ENCODE data around the gene GPR31.

Gene GPR31

DNA sequence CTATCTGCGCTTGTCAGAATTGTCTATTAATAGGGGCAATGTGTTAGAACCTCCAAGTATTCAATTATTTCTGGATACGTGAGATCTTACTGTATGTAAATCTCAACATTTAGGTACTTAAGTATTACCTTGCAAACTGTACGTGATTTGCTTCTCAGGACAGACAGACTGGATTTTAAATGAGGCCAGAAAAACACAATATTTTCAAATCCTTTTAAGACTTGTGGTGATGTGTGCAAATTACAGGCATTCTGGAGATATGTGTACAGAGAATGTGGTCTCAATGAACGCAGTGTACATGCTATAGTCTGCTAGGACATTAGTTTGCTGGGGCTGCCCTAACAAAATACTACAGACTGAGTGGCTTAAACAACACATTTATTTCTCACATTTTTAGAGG, 18.0 kb downstream of the GPR31 start:
- no peak for DNase-seq (ENCODE audit: low spot score)

DNA sequence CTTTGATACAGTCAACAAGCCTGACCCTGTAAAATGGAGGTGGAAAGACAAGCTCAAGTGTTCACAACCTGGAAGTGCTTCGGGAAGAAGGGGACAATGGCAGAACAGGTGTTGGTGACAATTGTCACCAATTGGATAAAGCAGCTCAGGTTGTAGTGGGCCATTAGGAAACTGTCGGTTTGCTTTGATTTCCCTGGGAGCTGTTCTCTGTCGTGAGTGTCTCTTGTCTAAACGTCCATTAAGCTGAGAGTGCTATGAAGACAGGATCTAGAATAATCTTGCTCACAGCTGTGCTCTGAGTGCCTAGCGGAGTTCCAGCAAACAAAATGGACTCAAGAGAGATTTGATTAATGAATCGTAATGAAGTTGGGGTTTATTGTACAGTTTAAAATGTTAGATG, 19.9 kb downstream of the GPR31 start:
- no peak for DNase-seq (ENCODE audit: low spot score)

DNA sequence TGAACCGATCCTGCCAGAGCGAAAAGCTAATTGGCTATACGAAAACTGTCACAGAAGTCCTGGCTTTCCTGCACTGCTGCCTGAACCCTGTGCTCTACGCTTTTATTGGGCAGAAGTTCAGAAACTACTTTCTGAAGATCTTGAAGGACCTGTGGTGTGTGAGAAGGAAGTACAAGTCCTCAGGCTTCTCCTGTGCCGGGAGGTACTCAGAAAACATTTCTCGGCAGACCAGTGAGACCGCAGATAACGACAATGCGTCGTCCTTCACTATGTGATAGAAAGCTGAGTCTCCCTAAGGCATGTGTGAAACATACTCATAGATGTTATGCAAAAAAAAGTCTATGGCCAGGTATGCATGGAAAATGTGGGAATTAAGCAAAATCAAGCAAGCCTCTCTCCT, 20.7 kb downstream of the GPR31 start:
- no peak for DNase-seq (ENCODE audit: low spot score)

DNA sequence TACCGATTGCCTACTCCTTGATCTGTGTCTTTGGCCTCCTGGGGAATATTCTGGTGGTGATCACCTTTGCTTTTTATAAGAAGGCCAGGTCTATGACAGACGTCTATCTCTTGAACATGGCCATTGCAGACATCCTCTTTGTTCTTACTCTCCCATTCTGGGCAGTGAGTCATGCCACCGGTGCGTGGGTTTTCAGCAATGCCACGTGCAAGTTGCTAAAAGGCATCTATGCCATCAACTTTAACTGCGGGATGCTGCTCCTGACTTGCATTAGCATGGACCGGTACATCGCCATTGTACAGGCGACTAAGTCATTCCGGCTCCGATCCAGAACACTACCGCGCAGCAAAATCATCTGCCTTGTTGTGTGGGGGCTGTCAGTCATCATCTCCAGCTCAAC, 21.4 kb downstream of the GPR31 start:
- no peak for DNase-seq (ENCODE audit: low spot score)

DNA sequence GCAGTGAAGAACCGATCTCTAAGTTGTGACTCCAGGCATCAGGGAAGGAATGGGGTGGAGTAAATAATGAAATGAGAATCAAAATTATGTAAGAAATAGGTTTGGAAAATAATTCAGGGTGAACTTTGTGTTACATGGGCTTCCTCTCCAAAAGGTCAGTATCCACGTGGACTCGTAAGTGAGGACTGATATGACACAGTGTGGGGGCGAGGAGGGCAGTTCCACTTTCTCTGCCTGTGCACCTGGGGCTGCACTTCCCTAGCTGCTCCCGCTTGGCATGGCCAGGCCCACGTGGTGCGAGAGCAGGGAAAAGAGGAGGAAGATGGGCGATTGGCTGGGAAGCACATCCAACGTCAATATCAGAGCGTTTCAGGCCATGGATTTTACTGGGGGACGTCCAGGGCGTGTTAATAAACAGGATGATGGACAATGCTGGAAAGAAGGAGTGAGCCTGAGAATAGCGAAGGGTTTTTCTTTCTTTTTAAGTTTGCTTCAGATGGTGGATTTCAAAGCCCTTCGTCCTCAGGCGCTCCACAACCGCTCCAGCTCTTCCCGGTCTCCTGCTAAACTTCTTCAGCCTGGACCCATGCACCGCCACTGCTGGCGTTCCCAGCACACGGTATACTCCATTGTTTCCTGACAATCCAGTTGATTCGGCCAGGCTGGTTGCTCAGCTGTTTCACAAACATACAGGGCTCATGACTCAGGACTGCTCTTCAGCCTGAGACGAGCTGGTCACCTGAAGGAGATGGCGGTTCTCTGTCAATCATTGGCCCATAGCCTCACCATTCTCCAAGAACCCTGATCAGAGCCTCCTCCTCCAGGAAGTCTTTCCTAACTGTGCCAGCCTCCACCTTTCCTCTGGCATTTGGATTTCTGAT, 23.1 kb downstream of the GPR31 start:
- DNase-seq (ENCODE audit: low spot score) = no peak

DNA sequence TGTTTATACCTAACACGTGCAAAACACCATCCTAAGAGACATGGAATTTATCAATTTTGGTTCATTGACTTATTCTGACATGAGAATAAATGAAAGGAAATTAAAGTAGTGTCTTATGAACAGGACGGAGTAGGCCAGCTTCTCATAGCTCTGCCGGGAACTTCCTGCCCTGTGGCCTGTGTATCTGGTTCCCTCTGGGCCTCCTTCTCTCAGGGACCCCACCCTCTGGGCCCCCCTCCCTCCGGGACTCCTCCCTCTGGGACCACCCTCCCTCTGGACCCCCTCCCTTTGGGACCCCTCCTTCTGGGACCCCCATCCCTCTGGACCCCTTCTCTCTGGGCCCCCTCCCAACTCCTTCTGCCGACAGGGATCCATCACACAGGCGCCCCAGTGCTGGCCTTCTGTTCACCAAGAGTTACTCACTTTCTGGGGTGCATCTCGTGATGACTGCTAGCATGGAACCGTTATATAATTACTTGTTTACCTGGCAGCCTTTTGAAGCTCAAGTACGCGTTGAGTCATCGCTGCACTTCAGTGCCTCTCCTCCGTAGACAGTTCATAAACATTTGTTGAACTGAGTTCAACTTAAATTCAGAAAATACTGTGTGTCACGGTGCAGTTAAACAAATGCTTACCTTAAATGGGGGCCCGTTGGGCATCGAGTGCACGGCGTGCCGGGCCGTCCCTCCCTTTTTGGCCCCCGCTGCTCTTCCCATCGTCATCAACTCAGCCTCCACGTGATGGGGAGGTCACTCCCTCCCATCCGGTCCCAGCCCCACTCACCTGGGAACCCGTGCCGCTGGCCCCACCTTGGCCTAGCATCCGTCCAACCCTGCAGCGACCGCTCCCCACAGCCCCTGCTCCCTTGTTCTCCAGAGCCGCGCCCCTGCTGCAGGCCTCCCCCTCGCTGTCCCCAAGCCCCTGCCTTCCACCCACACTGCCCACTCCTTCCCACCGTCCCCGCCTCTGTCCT, 26.8 kb downstream of the GPR31 start:
- DNase-seq (ENCODE audit: low spot score) = no peak

DNA sequence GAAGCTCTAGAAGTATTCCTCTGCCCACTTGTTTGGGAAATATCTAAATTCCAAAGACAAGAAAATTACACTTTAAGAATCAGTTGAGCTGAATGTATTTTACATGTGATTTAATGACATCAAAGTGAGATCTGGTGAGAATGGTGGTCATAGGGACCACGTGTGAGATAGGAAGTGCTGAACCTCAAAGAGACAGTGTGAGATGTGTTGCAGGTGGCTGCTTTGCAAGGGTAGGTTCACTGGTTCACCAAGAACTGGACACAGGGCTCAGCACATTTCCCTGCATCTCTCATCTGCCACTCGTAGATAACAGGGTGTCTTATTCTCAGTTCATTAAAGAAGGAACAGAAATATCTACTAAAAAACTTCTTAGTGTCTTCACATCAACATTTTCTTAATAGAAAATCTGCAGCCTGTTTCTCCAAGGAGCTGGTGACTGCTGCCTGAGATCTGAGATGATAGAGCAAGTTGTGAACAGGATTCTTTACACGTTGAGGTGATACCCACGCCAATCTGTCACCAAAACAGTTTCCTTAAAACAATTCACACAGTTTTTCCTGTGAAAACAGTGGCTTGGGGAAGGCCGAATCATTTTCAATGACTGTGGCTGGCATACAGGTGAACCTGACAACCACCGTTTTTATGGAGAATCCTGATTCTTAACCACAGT, 27.6 kb downstream of the GPR31 start:
- no peak for DNase-seq (ENCODE audit: low spot score)

DNA sequence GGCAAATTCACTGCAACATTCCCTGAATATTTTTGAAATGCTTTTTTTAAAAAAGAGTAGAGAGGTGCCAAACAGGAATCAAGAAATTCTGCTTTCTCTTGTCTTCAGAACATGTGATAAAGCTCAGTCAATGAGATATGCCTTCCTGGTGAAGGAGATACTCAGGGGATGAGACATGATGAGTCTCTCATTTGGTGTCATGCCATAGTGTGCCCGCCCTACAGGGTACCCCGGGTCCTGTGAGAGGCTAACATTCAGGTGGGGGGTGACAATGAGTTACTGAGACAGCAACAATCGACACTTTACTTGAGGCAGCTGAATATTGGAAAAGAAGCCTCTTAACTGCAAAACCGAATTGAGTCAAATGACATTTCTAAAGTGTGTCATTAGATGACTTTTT, 28.2 kb downstream of the GPR31 start:
- no peak for DNase-seq (ENCODE audit: low spot score)

DNA sequence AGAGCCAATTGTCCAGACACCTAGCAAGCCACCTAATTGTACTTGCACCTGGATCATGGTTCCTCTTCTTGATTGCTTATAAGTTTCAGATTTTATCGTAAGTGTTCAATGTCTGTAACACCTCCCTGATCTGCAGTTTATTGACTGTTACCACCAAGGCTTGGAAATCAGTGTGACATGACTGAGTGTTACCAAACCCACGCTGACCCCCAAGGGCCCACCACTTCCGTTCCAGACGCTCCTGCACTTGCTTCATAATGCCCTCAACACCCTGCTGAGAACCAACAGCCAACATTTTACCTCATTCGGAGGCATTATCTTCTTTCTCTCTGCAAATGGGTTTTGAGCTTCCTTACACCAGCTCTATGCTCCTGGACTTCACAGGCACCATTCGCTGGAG, 28.6 kb downstream of the GPR31 start:
- DNase-seq (ENCODE audit: low spot score) = no peak

DNA sequence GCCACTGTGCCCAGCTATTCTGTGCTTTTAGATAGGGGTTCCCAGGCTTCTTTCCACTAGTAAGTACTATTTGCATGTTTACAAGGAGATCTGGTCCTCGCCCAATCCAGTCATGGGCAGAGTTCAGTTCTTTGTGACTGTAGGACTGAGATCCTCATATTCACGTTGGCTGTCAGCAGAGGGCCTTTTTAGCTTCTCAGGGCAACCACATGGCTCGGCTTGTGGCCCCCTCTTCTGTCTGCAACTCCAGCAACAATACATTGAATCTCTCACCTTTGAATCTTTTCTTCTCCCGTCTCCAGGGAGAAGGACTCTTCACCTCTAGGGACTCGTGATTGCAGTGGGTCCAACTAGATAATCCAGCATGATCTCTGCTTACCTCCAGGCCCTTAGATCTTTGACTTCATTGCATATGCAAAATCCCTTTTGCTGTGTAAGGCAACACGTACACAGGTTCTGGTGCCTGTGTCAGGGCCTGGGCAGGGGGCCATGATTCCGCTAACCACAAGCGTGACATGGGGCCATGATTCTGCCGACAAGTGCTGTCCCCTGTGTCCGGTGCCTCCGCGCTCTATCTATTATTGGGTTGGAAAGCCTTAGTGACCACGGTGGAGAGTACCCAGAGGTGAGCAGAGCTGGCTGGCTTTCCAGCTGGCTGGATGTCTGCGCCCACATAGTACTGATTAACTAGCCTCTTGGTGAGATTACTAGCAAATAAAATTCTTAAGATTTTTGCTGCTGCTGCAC, 29.8 kb downstream of the GPR31 start:
- DNase-seq (ENCODE audit: low spot score) = no peak

DNA sequence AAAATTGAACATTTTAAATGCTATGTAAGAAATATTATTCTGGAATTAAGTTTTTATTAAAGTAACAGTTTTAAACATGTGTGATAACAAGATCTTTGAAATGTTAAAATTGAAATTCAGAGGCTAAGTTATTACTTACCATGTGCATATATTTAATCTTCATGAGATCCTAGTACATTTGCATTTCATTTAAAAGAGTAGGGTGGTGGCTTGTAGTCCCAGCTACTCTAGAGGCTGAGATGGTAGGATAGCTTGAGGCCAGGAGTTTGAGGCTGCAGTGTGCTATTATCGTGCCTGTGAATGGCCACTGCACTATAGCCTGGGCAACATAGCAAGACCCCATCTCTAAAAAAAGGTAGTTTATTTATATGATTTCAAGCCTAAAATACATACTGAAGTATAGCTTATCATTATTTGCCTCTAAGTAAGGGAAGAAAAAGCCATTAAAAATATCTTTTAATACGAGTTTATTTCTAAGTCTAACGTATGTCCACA, 31.9 kb downstream of the GPR31 start:
- DNase-seq (ENCODE audit: low spot score) = no peak

DNA sequence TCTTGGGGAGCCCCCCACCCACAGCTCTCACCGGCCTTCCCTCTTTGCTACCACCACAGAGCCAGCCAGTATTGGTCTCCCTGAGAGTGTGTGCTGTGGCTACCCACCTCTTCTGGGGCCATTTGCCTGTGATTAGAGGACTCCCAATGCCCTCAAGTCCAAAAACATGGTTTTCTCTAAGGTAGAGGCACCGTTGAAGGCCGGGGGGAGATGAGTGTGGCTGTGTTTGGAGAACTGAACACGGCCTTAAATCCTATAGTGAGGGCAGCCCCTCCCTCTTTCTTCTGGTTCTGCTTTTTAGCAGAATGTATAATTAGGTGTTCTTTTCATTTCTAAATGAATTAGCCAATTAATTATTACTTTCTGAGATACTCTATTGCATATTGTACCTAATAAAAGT, 32.4 kb downstream of the GPR31 start:
- DNase-seq (ENCODE audit: low spot score) = no peak

DNA sequence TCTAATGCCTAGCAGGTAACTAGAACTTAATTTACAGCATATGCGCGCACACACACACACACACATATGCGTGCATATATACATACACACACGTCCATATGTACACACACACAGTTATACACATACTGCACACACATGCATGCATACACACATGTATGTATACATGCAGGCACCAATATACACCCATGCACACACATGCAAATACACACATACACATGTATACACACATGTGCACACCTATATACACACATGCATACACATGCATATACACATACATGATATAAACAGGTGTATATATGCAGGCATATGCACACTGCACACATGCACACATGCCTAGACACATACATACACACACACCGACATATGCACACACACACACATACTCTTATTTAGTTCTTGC, 33.0 kb downstream of the GPR31 start:
- DNase-seq (ENCODE audit: low spot score) = no peak

DNA sequence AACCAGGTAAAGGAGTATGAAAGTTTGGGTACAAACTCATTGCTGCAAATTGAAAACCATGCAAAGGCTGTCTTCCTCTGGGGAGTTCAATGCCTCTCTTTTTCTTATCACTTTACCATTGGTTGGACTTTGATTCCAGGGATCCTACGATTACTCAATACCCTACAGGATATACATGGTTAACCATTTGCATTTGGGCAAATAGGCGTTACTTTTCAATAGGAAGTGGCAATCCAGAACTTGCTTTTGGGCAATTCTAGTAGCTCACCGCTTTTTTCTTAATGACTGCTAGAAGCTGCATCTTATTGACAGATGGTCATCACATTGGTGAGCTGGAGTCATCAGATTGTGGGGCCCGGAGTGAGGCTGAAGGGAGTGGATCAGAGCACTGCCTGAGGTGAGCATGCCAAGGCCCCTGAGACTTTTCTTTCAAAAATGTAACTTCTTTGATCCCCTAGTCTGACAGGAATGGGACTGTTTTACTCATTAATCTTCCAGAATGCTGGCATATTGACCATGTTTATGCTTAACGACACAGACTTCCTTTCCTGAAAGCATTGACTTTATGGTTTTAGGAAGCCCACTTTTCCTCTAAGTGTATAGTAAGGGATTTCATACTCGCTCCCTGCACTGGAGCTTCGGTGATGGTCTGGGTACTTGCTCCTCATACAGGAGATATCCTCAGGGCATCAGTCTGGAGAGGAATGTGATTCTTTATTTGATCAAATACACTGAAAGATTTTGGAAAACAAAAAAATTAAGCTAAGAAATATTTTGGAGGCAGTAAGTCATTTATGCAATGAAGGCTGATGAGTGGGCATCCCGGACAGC, 34.7 kb downstream of the GPR31 start, which contains the start of gene CCR6:
Gene CCR6 (plus strand): TSS at position 270 of the 831 bp plus-strand sequence. CDS start 13,039 bp downstream, outside the sequence.
- DNase-seq (ENCODE audit: low spot score) = no peak

DNA sequence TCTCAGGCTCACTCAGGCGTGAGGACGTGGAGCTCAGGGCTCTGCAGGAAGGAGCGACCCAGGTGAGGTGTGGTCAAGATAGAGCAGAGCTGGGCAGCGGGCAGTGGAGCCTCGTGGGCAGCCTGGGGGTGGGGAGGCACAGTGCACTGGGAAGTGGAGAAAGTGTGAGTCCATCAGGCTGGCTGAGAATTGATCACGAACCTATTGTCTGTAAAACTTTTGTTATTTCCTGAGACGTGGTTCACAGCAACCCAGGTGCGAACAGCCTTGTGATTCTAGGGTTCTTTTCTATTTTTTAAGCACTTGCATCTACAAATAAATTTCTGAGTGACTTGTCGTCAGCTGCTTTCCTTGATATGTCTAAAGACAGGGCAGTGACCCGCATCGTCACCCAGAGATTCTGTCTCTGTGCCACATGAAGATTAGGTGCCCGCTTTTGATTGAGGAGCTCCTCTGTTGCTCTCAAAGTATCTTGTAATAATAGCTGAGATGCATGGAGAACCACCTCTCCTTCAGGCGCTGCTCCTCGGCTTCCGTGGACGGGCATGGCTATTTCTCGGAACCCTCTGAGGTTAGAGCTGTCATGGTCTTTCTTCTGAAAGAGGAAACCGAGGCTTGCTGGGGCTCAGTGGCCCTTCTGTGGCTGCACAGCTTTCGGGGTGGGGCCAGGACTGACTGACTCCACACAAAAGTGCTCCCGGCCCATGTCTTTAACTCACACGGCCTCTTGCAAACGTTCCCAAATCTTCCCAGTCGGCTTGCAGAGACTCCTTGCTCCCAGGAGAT, 35.5 kb downstream of the GPR31 start:
- DNase-seq (ENCODE audit: low spot score) = no peak

DNA sequence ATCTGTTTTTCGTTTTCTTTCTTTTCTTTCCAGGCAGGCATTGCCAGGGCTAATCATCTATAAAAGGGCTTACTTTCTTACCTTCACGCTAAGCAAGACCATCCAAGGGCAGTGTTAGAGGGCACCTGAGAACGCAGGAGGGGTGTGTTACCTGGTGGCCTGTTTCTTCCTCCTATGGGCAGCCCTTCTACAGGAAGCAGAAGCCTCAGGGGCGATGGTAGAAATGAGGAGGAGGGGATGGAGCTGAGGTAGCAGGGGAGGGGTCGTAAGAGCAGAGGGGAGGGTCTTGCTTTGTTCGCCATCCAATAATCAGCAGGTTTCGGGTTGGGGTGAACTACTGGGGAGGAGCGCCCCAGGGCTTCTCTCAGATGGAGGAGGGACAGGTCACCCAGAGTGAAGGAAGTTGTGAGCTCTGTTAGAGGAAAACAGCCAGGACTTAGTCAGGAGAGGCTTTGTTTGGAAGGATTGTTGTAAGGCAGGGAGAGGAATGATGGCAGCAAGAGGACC, 36.4 kb downstream of the GPR31 start:
- DNase-seq (ENCODE audit: low spot score) = no peak

DNA sequence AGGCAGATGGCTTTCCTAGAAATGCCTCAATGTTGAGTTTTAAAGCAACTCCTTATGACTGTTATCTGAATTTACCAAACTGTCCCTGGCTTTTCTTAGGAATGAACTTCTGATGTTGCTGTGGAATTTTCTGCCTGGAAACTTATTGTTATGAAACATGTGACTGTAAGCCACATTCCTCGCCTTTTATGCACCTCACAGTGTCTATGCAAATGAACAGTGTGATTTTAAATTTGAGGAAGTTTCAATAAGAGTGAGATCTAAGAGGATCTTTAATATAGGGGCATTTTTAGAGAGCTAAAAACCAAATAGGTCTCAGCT, 37.2 kb downstream of the GPR31 start:
- no peak for DNase-seq (ENCODE audit: low spot score)

DNA sequence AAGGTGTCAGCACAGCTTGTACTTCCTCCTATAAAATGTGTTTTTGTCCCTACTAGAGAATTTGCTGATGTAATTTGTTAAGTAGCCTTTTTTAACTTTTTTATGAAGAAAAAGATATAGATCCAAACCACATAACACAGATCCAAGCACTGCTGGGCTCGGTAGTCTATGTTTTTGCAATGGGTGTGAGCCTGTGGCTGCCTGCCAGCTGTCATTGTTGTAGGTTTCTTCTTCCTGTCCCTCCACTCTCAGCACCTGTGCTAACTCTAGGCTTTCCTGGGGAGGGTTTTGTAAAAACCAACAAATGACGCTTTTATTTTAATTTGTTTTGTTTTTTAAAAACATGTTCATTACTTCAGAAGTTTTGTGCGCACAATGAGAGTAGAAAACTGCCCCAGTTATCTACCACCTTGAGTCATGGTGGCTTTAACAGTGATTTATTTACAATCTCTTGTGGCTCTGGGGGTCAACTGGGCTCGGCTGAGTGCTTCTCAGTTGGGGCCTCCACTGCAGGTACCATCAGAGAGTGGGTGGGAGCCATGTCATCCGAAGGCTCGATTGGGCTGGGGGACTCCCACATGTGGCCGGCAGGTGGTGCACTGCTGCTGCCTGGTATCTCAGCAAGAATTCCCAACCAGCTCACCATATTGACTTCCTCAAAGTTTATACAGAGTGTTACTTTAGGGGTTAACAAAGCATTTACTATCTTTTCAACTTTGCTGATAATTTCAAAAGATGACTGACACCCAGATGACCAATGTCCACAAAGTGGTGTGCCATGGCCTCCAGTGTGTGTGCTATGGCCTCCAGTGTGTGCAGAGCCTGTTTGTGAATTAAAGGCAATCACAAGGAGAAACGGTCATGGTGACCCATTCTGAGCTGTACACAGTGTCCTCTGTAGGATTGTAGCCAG, 37.9 kb downstream of the GPR31 start:
- no peak for DNase-seq (ENCODE audit: low spot score)

DNA sequence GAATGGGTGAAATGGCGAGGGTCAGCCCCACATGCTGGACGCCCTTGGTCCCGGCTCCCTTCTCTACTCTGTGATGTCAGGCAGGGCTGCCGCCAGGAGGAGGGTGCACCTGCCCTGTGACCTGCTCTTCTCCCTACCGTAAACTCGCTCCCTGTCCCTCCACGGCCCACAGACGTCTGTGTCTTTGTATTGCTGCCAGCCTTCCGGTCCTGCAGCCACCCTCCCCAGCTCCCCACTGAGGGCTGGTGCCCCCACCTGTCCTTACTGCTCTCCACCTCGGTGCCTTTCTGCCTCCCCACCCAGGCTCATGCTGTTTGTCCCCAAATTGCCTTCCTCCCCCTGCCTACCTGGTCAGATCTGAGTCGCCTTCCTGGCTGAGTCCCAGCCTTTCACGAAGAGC, 38.9 kb downstream of the GPR31 start:
- no peak for DNase-seq (ENCODE audit: low spot score)

All from AG08395 (cell line).